K562 (cell line): ENCODE measurements around the gene KBTBD6. TPM values are rescaled to one million over a fixed set of nuclear protein-coding genes. Genes with fewer than 3 reads are reported as not detected.

Source experiments
- ATAC-seq: fragments of 200-7000 bp; cut with Tn5 transposase; 3 replicates; pipeline ENCODE4 v1.9.1; 2020; ENCODE audit warnings: moderate library complexity
- BruUV-seq: library from RNA; stranded (reverse); fragments of 400-500 nt; replicated peaks from 2 replicates; lab custom pipeline; 2021; lab: Mats Ljungman, UMichigan
- CTCF ChIA-PET: fragments of 300-600 bp; formaldehyde crosslinking; extraction: SDS; loops from one replicate; lab custom pipeline; 2021; ENCODE audit warnings: low intra/inter-chr PET ratio; lab: Yijun Ruan, JAX
- POLR2A ChIA-PET: fragments of 300-600, 350-650 bp; sonication (Branson Sonifier 250); formaldehyde crosslinking; extraction: SDS; loops from one replicate; lab custom pipeline; 2021; ENCODE audit warnings: antibody characterized with exemption, inconsistent platforms; lab: Yijun Ruan, JAX
- DNase-seq, 4 experiments: peaks; one replicate each; pipeline versions ENCODE4 v3.0.0 to v3.0.0-alpha.2; 2011 to 2018; ENCODE audit warnings: low spot score in 3 of 4, mixed read lengths in 3 of 4; ENCODE audit errors: extremely low read depth in 1 of 4
- FAIRE-seq: peaks from 2 replicates; lab custom pipeline; 2011; peaks lifted over from hg19 to GRCh38; lab: Jason Lieb, UNC
- H2AFZ ChIP-seq: 2 replicates; pipeline ENCODE4 v1.6.0; 2011; ENCODE audit warnings: low read depth, low read length, control low read depth, inconsistent platforms
- H3K27ac ChIP-seq: fragments of 200-600 bp; 3 replicates; pipeline ENCODE4 v1.8.0; 2011; ENCODE audit warnings: low read depth, mild to moderate bottlenecking, control low read depth, inconsistent platforms, low read length, moderate library complexity, mixed read lengths; ENCODE audit errors: extremely low read depth
- H3K27me3 ChIP-seq, 2 experiments: fragments of 300-600 bp in 1 of 2; 2 replicates in 1 of 2; 3 replicates in 1 of 2; pipeline versions ENCODE4 v1.6.0 to v1.8.0; 2011; ENCODE audit warnings: inconsistent platforms in 2 of 2, low read length in 2 of 2, mild to moderate bottlenecking in 1 of 2, mixed read lengths in 1 of 2, moderate library complexity in 1 of 2; ENCODE audit not compliant: control insufficient read depth in 2 of 2, insufficient read depth in 2 of 2
- H3K36me3 ChIP-seq: fragments of 300-600 bp; 3 replicates; pipeline ENCODE4 v1.8.0; 2011; ENCODE audit warnings: mild to moderate bottlenecking, low read length, inconsistent platforms; ENCODE audit not compliant: control insufficient read depth, insufficient read depth
- H3K4me1 ChIP-seq, 2 experiments: fragments of 200-600 bp in 1 of 2; replicated peaks in 1 of 2; 2 replicates in 1 of 2; 3 replicates in 1 of 2; pipeline versions ENCODE4 v1.5.1 to v1.8.0; 2011; ENCODE audit warnings: inconsistent platforms in 2 of 2, low read length in 2 of 2, mild to moderate bottlenecking in 1 of 2, mixed read lengths in 1 of 2, moderate library complexity in 1 of 2; ENCODE audit not compliant: control insufficient read depth in 2 of 2, insufficient read depth in 2 of 2
- H3K4me2 ChIP-seq: 2 replicates; pipeline ENCODE4 v1.6.1; 2011; ENCODE audit warnings: low read length, control low read depth, inconsistent platforms, mixed read lengths; ENCODE audit not compliant: insufficient read depth
- H3K4me3 ChIP-seq: fragments of 200-600 bp; sonication (generic), shearing (Covaris generic); 2 replicates; pipeline ENCODE4 v1.5.1; 2016; ENCODE audit warnings: control low read depth, inconsistent platforms
- H3K79me2 ChIP-seq: fragments of 200-600 bp; 3 replicates; pipeline ENCODE4 v1.8.0; 2011; ENCODE audit warnings: low read length, inconsistent platforms; ENCODE audit not compliant: control insufficient read depth, insufficient read depth
- H3K9ac ChIP-seq, 2 experiments: 2 replicates each; pipeline versions ENCODE4 v1.6.0 to v1.6.1; 2011; ENCODE audit warnings: low read depth in 2 of 2, low read length in 2 of 2, control low read depth in 1 of 2, inconsistent platforms in 1 of 2, mild to moderate bottlenecking in 1 of 2, mixed read lengths in 1 of 2; ENCODE audit not compliant: insufficient read depth in 1 of 2
- H3K9me1 ChIP-seq: one replicate; pipeline ENCODE4 v1.6.0; 2011; ENCODE audit warnings: inconsistent platforms, mild to moderate bottlenecking, low read length, moderate library complexity; ENCODE audit not compliant: control insufficient read depth, insufficient read depth
- H3K9me3 ChIP-seq: replicated peaks from 2 replicates; pipeline ENCODE4 v1.5.1; 2011; ENCODE audit warnings: low read depth, low read length, inconsistent platforms; ENCODE audit not compliant: control insufficient read depth, insufficient read depth
- H4K20me1 ChIP-seq: replicated peaks from 2 replicates; pipeline ENCODE4 v1.6.1; 2011; ENCODE audit warnings: low read length, inconsistent platforms, mixed read lengths; ENCODE audit not compliant: control insufficient read depth, insufficient read depth
- CBFA2T3 ChIP-seq: fragments of 450-650 bp; IDR thresholded peaks from 2 replicates; pipeline ENCODE4 v1.6.1; 2017
- CXXC5 ChIP-seq: fragments of 250-450 bp; sonication (Bioruptor Pico); IDR thresholded peaks from 2 replicates; pipeline ENCODE4 v1.8.0; 2022; ENCODE audit warnings: inconsistent platforms, mild to moderate bottlenecking, moderate library complexity
- EP400 ChIP-seq: fragments of 450-650 bp; IDR thresholded peaks from 2 replicates; pipeline ENCODE4 v1.6.1; 2017; ENCODE audit warnings: antibody characterized with exemption, mild to moderate bottlenecking, moderate library complexity
- JUN ChIP-seq, 2 experiments: sonication (generic) in 1 of 2; formaldehyde crosslinking in 1 of 2; IDR thresholded peaks; 2 replicates each; pipeline versions ENCODE4 v1.6.1 to v1.8.0; 2012 to 2022; ENCODE audit warnings: borderline replicate concordance in 2 of 2, mild to moderate bottlenecking in 2 of 2, improper control_type of control experiment in 1 of 2, low read depth in 1 of 2, low read length in 1 of 2, missing genetic modification reagents in 1 of 2
- SAFB ChIP-seq: fragments of 200-400 bp; formaldehyde crosslinking; IDR thresholded peaks from 2 replicates; pipeline ENCODE4 v1.6.1; 2017; ENCODE audit warnings: low read depth, low read length, borderline replicate concordance
- SREBF1 ChIP-seq: fragments of 150-350 bp; IDR thresholded peaks from 2 replicates; pipeline ENCODE4 v1.6.1; 2014; ENCODE audit warnings: antibody characterized with exemption, low read depth, low read length, borderline replicate concordance
- ZBTB40 ChIP-seq, 2 experiments: fragments of 450-650 bp in 1 of 2; sonication (generic) in 1 of 2; formaldehyde crosslinking in 1 of 2; IDR thresholded peaks; 2 replicates each; pipeline versions ENCODE4 v1.7.1 to v1.9.0; 2016 to 2022; ENCODE audit warnings: inconsistent platforms in 1 of 2, mild to moderate bottlenecking in 1 of 2, missing genetic modification reagents in 1 of 2
- ZFP36 ChIP-seq: fragments of 150-350 bp; IDR thresholded peaks from 2 replicates; pipeline ENCODE4 v1.6.1; 2018; ENCODE audit warnings: low read length, low read depth; ENCODE audit not compliant: partially characterized antibody
- ZNF217 ChIP-seq: sonication (generic); formaldehyde crosslinking; IDR thresholded peaks from 2 replicates; pipeline ENCODE4 v1.8.0; 2022; ENCODE audit warnings: mild to moderate bottlenecking, missing genetic modification reagents
- WGBS: fragments of 100-300 bp; shearing (Covaris generic); methylation state at CpG from one replicate; pipeline ENCODE4 v1.1.6; 2016; ENCODE audit warnings: low coverage, mixed read lengths; ENCODE audit not compliant: insufficient coverage; ENCODE audit errors: missing lambda C conversion rate; 5-methylcytosine and 5-hydroxymethylcytosine counted together
- in situ Hi-C: fragments of 300-500 bp; cut with MboI; formaldehyde crosslinking; loops from 4 replicates; pipeline ENCODE4 v1.15.0; 2018; ENCODE audit warnings: inconsistent platforms, mixed read lengths
- intact Hi-C: fragments of 100-400 bp; cut with micrococcal nuclease; formaldehyde crosslinking; loops from 2 replicates; pipeline ENCODE4 v1.14.2; 2022
- polyA plus RNA-seq, 8 experiments: library from polyadenylated mRNA; depleted of rRNA in 4 of 8; stranded (reverse) in 5 of 8; unstranded in 3 of 8; fragments of >200 nt; fragmentation: Nextera tagmentation in 2 of 8; fragmentation: Illumina TruSeq in 1 of 8; extraction: Ambion mirVana in 2 of 8; extraction: Trizol in 1 of 8; gene quantifications; 2 replicates each; pipeline versions ENCODE4 v1.2.1 to v1.2.3, GENCODE V29; 2011 to 2014; ENCODE audit warnings: inconsistent platforms in 1 of 8, missing spikeins in 1 of 8
- total RNA-seq, 7 experiments: library from RNA; depleted of rRNA in 6 of 7; stranded (reverse); fragments of >200 nt in 6 of 7; fragmentation: Illumina TruSeq in 2 of 7; extraction: Trizol in 2 of 7; gene quantifications; 2 replicates each; pipeline versions ENCODE4 v1.2.1 to v1.2.3, GENCODE V29; 2011 to 2021; ENCODE audit warnings: low replicate concordance in 1 of 7
- TF ChIP-seq, protein P1 (sequence below): fragments of 450-650 bp; conservative IDR thresholded peaks from 2 replicates; pipeline ENCODE4 v1.6.1; 2016; ENCODE audit warnings: missing genetic modification characterization, low read depth, mild to moderate bottlenecking, control low read depth, missing compliant biosample characterization

Gene KBTBD6
- total and polyA plus RNA-seq, 9 of the 15 experiments (the other 6 are each of a cell fraction or from before 2014, with no cell fraction given), result 1.9 to 4.9 (median 3.2) TPM

GRCh38 chr13:41136396-41137031 is 3.9 kb upstream of the KBTBD6 start:
- Histone ChIP-seq H4K20me1 (no peaks in the 10 kb centered on the region), H3K9ac (no peak overlapping the region), H2AFZ (peak overlapping the region; percentile 33), H3K79me2 (peaks cover 13% of the 10 kb centered on the region; the same call in 2 of the 3 replicates), H3K9me3 (no peaks in the 10 kb centered on the region; the same call in 1 of the 2 replicates), H3K36me3 (no peaks in the 10 kb centered on the region), H3K27ac (no peak overlapping the region), H3K4me2 (no peak overlapping the region), H3K27me3 (no peaks in the 10 kb centered on the region), H3K9me1 (no peaks in the 10 kb centered on the region), H3K4me1 (peaks cover 6 to 9% of the 10 kb centered on the region in 2 experiments; a peak in 4 of 5 replicates), H3K4me3 (no peak overlapping the region)
- in situ Hi-C loops (no loop called here), intact Hi-C loops (no loop called here)
- CTCF ChIA-PET, result no interaction called here
- FAIRE-seq (peak; percentile 40), DNase-seq (peak; percentile 16 to 62 (median 18)), ATAC-seq (no peak)
- WGBS, result 15% methylated on average over 7 of the region's 9 CpGs
- POLR2A ChIA-PET, result no interaction called here
- no TSS peak for BruUV-seq
- TF ChIP-seq EP400 (peak; percentile 49; the same call in 1 of the 2 replicates), SAFB (no peak), ZNF217 (CRISPR knock-in tag) (no peak), ZBTB40 (IDR thresholded peaks at IDR 0.05) (0 out of 2 replicates have a peak, but pooled peaks have one; percentile 39), ZBTB40 (CRISPR knock-in tag; IDR thresholded peaks at IDR 0.05) (no peak), CXXC5 (CRISPR knock-in tag) (peak; percentile 21; the same call in 1 of the 2 replicates), CBFA2T3 (peak; percentile 37; the same call in 1 of the 2 replicates), SREBF1 (no peak), JUN (IDR thresholded peaks at IDR 0.05; ENCODE audit: borderline replicate concordance, low read depth, low read length) (no peak), JUN (CRISPR knock-in tag; IDR thresholded peaks at IDR 0.05; ENCODE audit: borderline replicate concordance) (no peak), ZFP36 (no peak)
- TF ChIP-seq, protein P1, sequence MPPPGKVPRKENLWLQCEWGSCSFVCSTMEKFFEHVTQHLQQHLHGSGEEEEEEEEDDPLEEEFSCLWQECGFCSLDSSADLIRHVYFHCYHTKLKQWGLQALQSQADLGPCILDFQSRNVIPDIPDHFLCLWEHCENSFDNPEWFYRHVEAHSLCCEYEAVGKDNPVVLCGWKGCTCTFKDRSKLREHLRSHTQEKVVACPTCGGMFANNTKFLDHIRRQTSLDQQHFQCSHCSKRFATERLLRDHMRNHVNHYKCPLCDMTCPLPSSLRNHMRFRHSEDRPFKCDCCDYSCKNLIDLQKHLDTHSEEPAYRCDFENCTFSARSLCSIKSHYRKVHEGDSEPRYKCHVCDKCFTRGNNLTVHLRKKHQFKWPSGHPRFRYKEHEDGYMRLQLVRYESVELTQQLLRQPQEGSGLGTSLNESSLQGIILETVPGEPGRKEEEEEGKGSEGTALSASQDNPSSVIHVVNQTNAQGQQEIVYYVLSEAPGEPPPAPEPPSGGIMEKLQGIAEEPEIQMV (tag), result no peak
